Measurements from ENCODE around the gene SHQ1.
"Not testable (repeated sequence)": the region's sequence is repeated elsewhere in the genome, so short reads cannot be mapped to it uniquely, and the experiment has no call there.

SHQ1 gene

GRCh38 chr3:72798552-72799195, 49.6 kb downstream of the SHQ1 start:
- DNase-seq = no peak
- H3K36me3 Mint-ChIP-seq (ENCODE audit: low read depth) = peaks cover 36% of the 10 kb centered on the region
- no peaks in the 10 kb centered on the region for H3K27me3 Mint-ChIP-seq
- H3K27ac Mint-ChIP-seq = no peak overlapping the region
- H3K4me1 Mint-ChIP-seq = peaks cover 31% of the 10 kb centered on the region
- ATAC-seq = no peak
- H3K9me3 Mint-ChIP-seq = no peaks in the 10 kb centered on the region
- H3K4me3 Mint-ChIP-seq = no peak overlapping the region

- Mint-ChIP-seq H3K4me1 (peaks cover 31% of the 10 kb centered on the region), H3K27ac (no peak overlapping the region), H3K4me3 (no peak overlapping the region), H3K27me3 (no peaks in the 10 kb centered on the region), H3K9me3 (no peaks in the 10 kb centered on the region), H3K36me3 (ENCODE audit: low read depth) (peaks cover 36% of the 10 kb centered on the region)
- ATAC-seq = no peak
- DNase-seq = no peak
Measured at GRCh38 chr3:72797773-72798543, 50.3 kb downstream of the SHQ1 start.

GRCh38 chr3:72794079-72794478, 54.2 kb downstream of the SHQ1 start:
- H3K36me3 Mint-ChIP-seq (ENCODE audit: low read depth) = peaks cover 58% of the 10 kb centered on the region
- no peaks in the 10 kb centered on the region for H3K27me3 Mint-ChIP-seq
- ATAC-seq (no peak), DNase-seq (no peak)
- peaks cover 18% of the 10 kb centered on the region for H3K4me1 Mint-ChIP-seq
- no peak overlapping the region for H3K4me3 Mint-ChIP-seq
- H3K9me3 Mint-ChIP-seq = no peaks in the 10 kb centered on the region
- H3K27ac Mint-ChIP-seq = no peak overlapping the region

GRCh38 chr3:72791161-72791560, 57.1 kb downstream of the SHQ1 start:
- no peak for DNase-seq
- no peak for ATAC-seq

GRCh38 chr3:72789786-72790185, 58.5 kb downstream of the SHQ1 start:
- no peak overlapping the region for H3K27ac Mint-ChIP-seq
- no peak for ATAC-seq
- no peak overlapping the region for H3K4me3 Mint-ChIP-seq
- peaks cover 40% of the 10 kb centered on the region for H3K36me3 Mint-ChIP-seq (ENCODE audit: low read depth)
- no peak for DNase-seq
- H3K4me1 Mint-ChIP-seq = peaks cover 13% of the 10 kb centered on the region
- H3K27me3 Mint-ChIP-seq = no peaks in the 10 kb centered on the region
- H3K9me3 Mint-ChIP-seq = no peaks in the 10 kb centered on the region

More at GRCh38 chr3:72791161-72791560, 57.1 kb downstream of the SHQ1 start:
- H3K4me1 Mint-ChIP-seq = peaks cover 13% of the 10 kb centered on the region
- no peak overlapping the region for H3K27ac Mint-ChIP-seq
- H3K36me3 Mint-ChIP-seq (ENCODE audit: low read depth) = peaks cover 50% of the 10 kb centered on the region
- H3K4me3 Mint-ChIP-seq = no peak overlapping the region
- no peaks in the 10 kb centered on the region for H3K9me3 Mint-ChIP-seq
- no peaks in the 10 kb centered on the region for H3K27me3 Mint-ChIP-seq

- not testable (repeated sequence) for DNase-seq, H3K27ac Mint-ChIP-seq, H3K4me3 Mint-ChIP-seq, H3K9me3 Mint-ChIP-seq, ATAC-seq, H3K27me3 Mint-ChIP-seq
- H3K4me1 Mint-ChIP-seq = peaks cover 13% of the 10 kb centered on the region
- peaks cover 35% of the 10 kb centered on the region for H3K36me3 Mint-ChIP-seq (ENCODE audit: low read depth)
Measured at GRCh38 chr3:72788232-72788631, 60.0 kb downstream of the SHQ1 start.

- DNase-seq (no peak), ATAC-seq (no peak)
- Mint-ChIP-seq H3K4me1 (peaks cover 9% of the 10 kb centered on the region), H3K4me3 (no peak overlapping the region), H3K27ac (no peak overlapping the region), H3K27me3 (no peaks in the 10 kb centered on the region), H3K36me3 (ENCODE audit: low read depth) (peaks cover 23% of the 10 kb centered on the region), H3K9me3 (no peaks in the 10 kb centered on the region)
Measured at GRCh38 chr3:72786668-72787067, 61.6 kb downstream of the SHQ1 start.

GRCh38 chr3:72784226-72784625, 64.0 kb downstream of the SHQ1 start:
- peaks cover 22% of the 10 kb centered on the region for H3K36me3 Mint-ChIP-seq (ENCODE audit: low read depth)

GRCh38 chr3:72782521-72782920, 65.7 kb downstream of the SHQ1 start:
- Mint-ChIP-seq H3K27ac (no peak overlapping the region), H3K36me3 (ENCODE audit: low read depth) (peaks cover 22% of the 10 kb centered on the region), H3K4me3 (no peak overlapping the region), H3K4me1 (peaks cover 2% of the 10 kb centered on the region), H3K27me3 (no peaks in the 10 kb centered on the region), H3K9me3 (no peaks in the 10 kb centered on the region)
- no peak for ATAC-seq
- DNase-seq = no peak

More at GRCh38 chr3:72784226-72784625, 64.0 kb downstream of the SHQ1 start:
- no peak for ATAC-seq
- no peak overlapping the region for H3K27ac Mint-ChIP-seq
- DNase-seq = no peak
- H3K9me3 Mint-ChIP-seq = no peaks in the 10 kb centered on the region
- H3K4me3 Mint-ChIP-seq = no peak overlapping the region
- no peaks in the 10 kb centered on the region for H3K4me1 Mint-ChIP-seq
- no peaks in the 10 kb centered on the region for H3K27me3 Mint-ChIP-seq

- Mint-ChIP-seq H3K9me3 (no peaks in the 10 kb centered on the region), H3K27ac (no peak overlapping the region), H3K27me3 (no peaks in the 10 kb centered on the region), H3K4me3 (no peak overlapping the region), H3K36me3 (ENCODE audit: low read depth) (peaks cover 15% of the 10 kb centered on the region), H3K4me1 (peaks cover 3% of the 10 kb centered on the region)
- ATAC-seq = no peak
- no peak for DNase-seq
Measured at GRCh38 chr3:72769758-72770540, 78.3 kb downstream of the SHQ1 start.

GRCh38 chr3:72768936-72769335, 79.3 kb downstream of the SHQ1 start:
- Mint-ChIP-seq H3K4me3 (no peak overlapping the region), H3K4me1 (peaks cover 3% of the 10 kb centered on the region)

GRCh38 chr3:72768481-72768880, 79.8 kb downstream of the SHQ1 start:
- no peak overlapping the region for H3K4me3 Mint-ChIP-seq
- no peaks in the 10 kb centered on the region for H3K9me3 Mint-ChIP-seq
- no peaks in the 10 kb centered on the region for H3K27me3 Mint-ChIP-seq
- no peak overlapping the region for H3K27ac Mint-ChIP-seq
- peaks cover 23% of the 10 kb centered on the region for H3K36me3 Mint-ChIP-seq (ENCODE audit: low read depth)
- H3K4me1 Mint-ChIP-seq = peaks cover 3% of the 10 kb centered on the region
- ATAC-seq (no peak), DNase-seq (no peak)

More at GRCh38 chr3:72768936-72769335, 79.3 kb downstream of the SHQ1 start:
- Mint-ChIP-seq H3K9me3 (no peaks in the 10 kb centered on the region), H3K36me3 (ENCODE audit: low read depth) (peaks cover 20% of the 10 kb centered on the region), H3K27me3 (no peaks in the 10 kb centered on the region), H3K27ac (no peak overlapping the region)
- no peak for DNase-seq
- no peak for ATAC-seq

GRCh38 chr3:72768006-72768441, 80.2 kb downstream of the SHQ1 start:
- H3K27me3 Mint-ChIP-seq = no peaks in the 10 kb centered on the region
- H3K36me3 Mint-ChIP-seq (ENCODE audit: low read depth) = peaks cover 25% of the 10 kb centered on the region
- DNase-seq = no peak

GRCh38 chr3:72766866-72767265, 81.4 kb downstream of the SHQ1 start:
- Mint-ChIP-seq H3K36me3 (ENCODE audit: low read depth) (peaks cover 31% of the 10 kb centered on the region), H3K27me3 (no peaks in the 10 kb centered on the region), H3K9me3 (no peaks in the 10 kb centered on the region), H3K4me1 (peaks cover 3% of the 10 kb centered on the region), H3K27ac (no peak overlapping the region), H3K4me3 (no peak overlapping the region)
- no peak for DNase-seq
- ATAC-seq = no peak

More at GRCh38 chr3:72768006-72768441, 80.2 kb downstream of the SHQ1 start:
- Mint-ChIP-seq H3K4me1 (peaks cover 3% of the 10 kb centered on the region), H3K4me3 (no peak overlapping the region), H3K27ac (no peak overlapping the region), H3K9me3 (no peaks in the 10 kb centered on the region)
- ATAC-seq = no peak
